Measurements from ENCODE around the gene KCNH2. TPM values are rescaled to one million over a fixed set of nuclear protein-coding genes. Genes with fewer than 3 reads are reported as not detected.

Gene KCNH2
- total RNA-seq, 6 experiments from 2014 or later, result not detected

GRCh38 chr7:150943453-150943814 is 34.7 kb downstream of the KCNH2 start:
- no peak for DNase-seq
- TF ChIP-seq, protein P1, sequence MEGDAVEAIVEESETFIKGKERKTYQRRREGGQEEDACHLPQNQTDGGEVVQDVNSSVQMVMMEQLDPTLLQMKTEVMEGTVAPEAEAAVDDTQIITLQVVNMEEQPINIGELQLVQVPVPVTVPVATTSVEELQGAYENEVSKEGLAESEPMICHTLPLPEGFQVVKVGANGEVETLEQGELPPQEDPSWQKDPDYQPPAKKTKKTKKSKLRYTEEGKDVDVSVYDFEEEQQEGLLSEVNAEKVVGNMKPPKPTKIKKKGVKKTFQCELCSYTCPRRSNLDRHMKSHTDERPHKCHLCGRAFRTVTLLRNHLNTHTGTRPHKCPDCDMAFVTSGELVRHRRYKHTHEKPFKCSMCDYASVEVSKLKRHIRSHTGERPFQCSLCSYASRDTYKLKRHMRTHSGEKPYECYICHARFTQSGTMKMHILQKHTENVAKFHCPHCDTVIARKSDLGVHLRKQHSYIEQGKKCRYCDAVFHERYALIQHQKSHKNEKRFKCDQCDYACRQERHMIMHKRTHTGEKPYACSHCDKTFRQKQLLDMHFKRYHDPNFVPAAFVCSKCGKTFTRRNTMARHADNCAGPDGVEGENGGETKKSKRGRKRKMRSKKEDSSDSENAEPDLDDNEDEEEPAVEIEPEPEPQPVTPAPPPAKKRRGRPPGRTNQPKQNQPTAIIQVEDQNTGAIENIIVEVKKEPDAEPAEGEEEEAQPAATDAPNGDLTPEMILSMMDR (IDR thresholded peaks at IDR 0.05), result no peak
- H3K36me3 Mint-ChIP-seq (ENCODE audit: low read depth), result no peaks in the 10 kb centered on the region
- H3K9me3 Mint-ChIP-seq, result no peaks in the 10 kb centered on the region
- peaks cover 15% of the 10 kb centered on the region for H3K27me3 Mint-ChIP-seq (ENCODE audit: insufficient read depth)
- no peak overlapping the region for H3K4me3 Mint-ChIP-seq
- peaks cover 4% of the 10 kb centered on the region for H3K4me1 Mint-ChIP-seq (ENCODE audit: low read depth)
- H3K27ac Mint-ChIP-seq, result no peak overlapping the region

DNA sequence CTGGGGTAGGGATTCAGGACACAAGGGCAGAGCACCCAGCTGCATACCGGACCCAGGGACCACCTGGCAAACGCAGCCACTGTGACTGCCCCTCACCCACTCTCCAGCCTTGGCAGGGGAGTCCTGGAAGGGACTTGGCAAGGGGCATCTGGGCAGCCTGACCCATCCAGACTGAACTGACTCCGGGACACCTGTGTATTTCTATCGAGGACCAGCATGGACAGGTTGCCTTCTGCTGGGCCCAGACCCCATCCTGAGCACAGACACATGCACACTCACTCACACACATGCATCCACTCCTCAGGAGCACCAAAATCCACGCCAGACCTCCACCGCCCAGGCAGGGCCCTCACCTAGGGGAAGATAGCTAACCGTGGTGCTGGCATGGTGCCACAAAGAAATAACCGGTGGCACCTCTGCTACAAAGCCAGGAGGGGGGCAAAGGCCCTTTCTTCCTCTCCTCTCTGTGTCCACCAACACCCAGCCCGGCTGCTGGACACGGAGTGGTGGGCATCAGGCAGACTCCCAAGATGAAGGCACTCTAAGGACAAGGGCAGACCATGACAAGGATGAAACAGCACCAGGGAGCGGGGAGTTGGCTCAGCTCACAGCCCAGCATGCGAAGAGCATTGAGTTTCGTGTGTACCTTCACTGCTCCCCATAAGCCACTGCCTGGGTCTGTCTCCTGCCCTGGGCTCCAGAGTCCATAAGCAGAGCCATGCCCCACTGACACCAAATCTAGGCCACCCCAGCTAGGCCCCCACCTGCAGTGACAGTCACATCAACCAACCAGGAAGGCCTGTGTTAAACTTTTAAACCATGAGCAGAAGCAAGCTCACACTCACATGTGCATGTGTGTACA is 35.3 kb downstream of the KCNH2 start:
- DNase-seq, result no peak

GRCh38 chr7:150942001-150942590 is 36.0 kb downstream of the KCNH2 start:
- Mint-ChIP-seq H3K27ac (no peak overlapping the region), H3K4me1 (ENCODE audit: low read depth) (peaks cover 14% of the 10 kb centered on the region), H3K36me3 (ENCODE audit: low read depth) (no peaks in the 10 kb centered on the region), H3K9me3 (no peaks in the 10 kb centered on the region), H3K27me3 (ENCODE audit: insufficient read depth) (peaks cover 13% of the 10 kb centered on the region), H3K4me3 (no peak overlapping the region)
- no peak for DNase-seq
- TF ChIP-seq, protein P1 (IDR thresholded peaks at IDR 0.05), result no peak

More for the DNA sequence above, 35.3 kb downstream of the KCNH2 start:
- TF ChIP-seq, protein P1 (IDR thresholded peaks at IDR 0.05), result no peak
- Mint-ChIP-seq H3K4me3 (no peak overlapping the region), H3K27me3 (ENCODE audit: insufficient read depth) (peaks cover 13% of the 10 kb centered on the region), H3K9me3 (no peaks in the 10 kb centered on the region), H3K4me1 (ENCODE audit: low read depth) (peaks cover 10% of the 10 kb centered on the region), H3K27ac (no peak overlapping the region), H3K36me3 (ENCODE audit: low read depth) (no peaks in the 10 kb centered on the region)

- DNase-seq, result no peak
- H3K27me3 Mint-ChIP-seq (ENCODE audit: insufficient read depth), result peaks cover 14% of the 10 kb centered on the region
- no peak overlapping the region for H3K4me3 Mint-ChIP-seq
- no peaks in the 10 kb centered on the region for H3K36me3 Mint-ChIP-seq (ENCODE audit: low read depth)
- H3K4me1 Mint-ChIP-seq (ENCODE audit: low read depth), result peaks cover 14% of the 10 kb centered on the region
- H3K27ac Mint-ChIP-seq, result no peak overlapping the region
- no peaks in the 10 kb centered on the region for H3K9me3 Mint-ChIP-seq
- TF ChIP-seq, protein P1 (IDR thresholded peaks at IDR 0.05), result no peak
These were observed 36.6 kb downstream of the KCNH2 start for GRCh38 chr7:150941351-150942000.

DNA sequence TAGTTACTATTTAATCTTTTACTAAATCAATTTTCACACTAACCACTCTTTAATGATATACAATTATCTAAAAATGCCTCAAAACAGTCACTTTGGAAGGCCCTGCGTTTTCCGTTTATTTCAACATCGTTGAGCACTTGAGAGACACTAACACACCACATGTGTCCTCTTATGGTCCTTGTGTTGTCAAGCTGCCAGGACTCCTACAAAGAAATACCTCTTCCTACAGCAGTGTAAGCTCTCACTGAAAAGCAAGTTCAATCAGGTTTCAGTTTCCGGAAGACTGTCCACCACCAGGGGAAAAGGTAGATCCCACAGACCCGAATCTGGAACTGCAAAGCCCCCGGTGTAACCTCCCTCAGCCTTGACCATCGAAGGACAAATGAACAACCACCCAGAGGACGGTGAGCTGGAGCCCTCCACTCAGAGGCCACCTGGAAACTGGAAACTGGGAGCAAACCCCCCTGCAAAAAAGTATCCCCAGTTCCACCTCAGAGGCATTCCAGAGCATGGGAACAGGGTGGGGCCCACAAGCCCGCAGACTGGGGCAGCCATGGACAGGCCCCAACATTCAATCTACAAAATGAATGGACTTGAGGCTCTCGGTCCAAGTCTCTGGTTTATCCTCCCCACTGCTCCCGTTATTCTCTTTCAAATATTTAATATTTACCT is 37.6 kb downstream of the KCNH2 start:
- TF ChIP-seq, protein P1 (IDR thresholded peaks at IDR 0.05), result no peak
- H3K4me1 Mint-ChIP-seq (ENCODE audit: low read depth), result peaks cover 14% of the 10 kb centered on the region
- no peaks in the 10 kb centered on the region for H3K36me3 Mint-ChIP-seq (ENCODE audit: low read depth)
- no peaks in the 10 kb centered on the region for H3K9me3 Mint-ChIP-seq
- peaks cover 19% of the 10 kb centered on the region for H3K27me3 Mint-ChIP-seq (ENCODE audit: insufficient read depth)
- no peak overlapping the region for H3K27ac Mint-ChIP-seq
- no peak for DNase-seq
- H3K4me3 Mint-ChIP-seq, result no peak overlapping the region

Data from HFFc6 (cell line).